OCI-LY3 (cell line): ENCODE data around the gene PATE4.

ENCODE experiments used
- H2AFZ ChIP-seq: fragments of 200-600, 300-600 bp; shearing (Covaris generic); 2 replicates; pipeline ENCODE4 v1.6.0; 2014; ENCODE audit warnings: antibody characterized with exemption, low read depth, low read length
- H3K27ac ChIP-seq: fragments of 200-600, 300-600 bp; sonication (generic); 2 replicates; pipeline ENCODE4 v1.5.1; 2014; ENCODE audit warnings: mild to moderate bottlenecking, low read length, moderate library complexity, mixed read lengths
- H3K27me3 ChIP-seq: fragments of 200-600, 300-600 bp; sonication (generic); 2 replicates; pipeline ENCODE4 v1.6.1; 2014; ENCODE audit warnings: low read depth, low read length, mixed read lengths
- H3K36me3 ChIP-seq: fragments of 200-600, 300-600 bp; sonication (generic); replicated peaks from 2 replicates; pipeline ENCODE3; 2014; ENCODE audit warnings: low read depth, low read length, mixed read lengths
- H3K4me1 ChIP-seq: fragments of 300-600, 200-600 bp; sonication (generic); 2 replicates; pipeline ENCODE4 v1.6.1; 2014; ENCODE audit warnings: low read length, mixed read lengths
- H3K4me2 ChIP-seq: fragments of 200-600, 300-600 bp; sonication (generic); 2 replicates; pipeline ENCODE4 v1.6.1; 2014; ENCODE audit warnings: low read length, mixed read lengths
- H3K4me3 ChIP-seq: fragments of 300-600, 200-600 bp; sonication (generic); 2 replicates; pipeline ENCODE4 v1.5.1; 2014; ENCODE audit warnings: antibody characterized with exemption, mild to moderate bottlenecking, low read length, moderate library complexity
- H3K79me2 ChIP-seq: fragments of 300-600, 200-600 bp; shearing (Covaris generic); 2 replicates; pipeline ENCODE4 v1.6.1; 2014; ENCODE audit warnings: mild to moderate bottlenecking, low read length, mixed read lengths
- H3K9ac ChIP-seq: fragments of 300-600, 200-600 bp; shearing (Covaris generic); 2 replicates; pipeline ENCODE4 v1.6.0; 2014; ENCODE audit warnings: mild to moderate bottlenecking, low read length, moderate library complexity
- H3K9me3 ChIP-seq: fragments of 200-600, 300-600 bp; shearing (Covaris generic); 2 replicates; pipeline ENCODE4 v1.6.1; 2014; ENCODE audit warnings: low read length, mixed read lengths; ENCODE audit not compliant: insufficient read depth
- H4K20me1 ChIP-seq: fragments of 200-600, 300-600 bp; sonication (generic); 2 replicates; pipeline ENCODE4 v1.6.1; 2016; ENCODE audit warnings: low read length, mixed read lengths; ENCODE audit not compliant: insufficient read depth
- EZH2phosphoT487 ChIP-seq: fragments of 200-600 bp; shearing (Covaris generic); IDR thresholded peaks from 2 replicates; pipeline ENCODE4 v1.6.1; 2018; ENCODE audit warnings: antibody characterized with exemption, mixed run types, low read depth
- TF ChIP-seq, protein P1 (sequence below): fragments of 200-600, 300-600 bp; sonication (generic); IDR thresholded peaks from 2 replicates; pipeline ENCODE4 v1.5.1; 2014; ENCODE audit warnings: antibody characterized with exemption, low read length, low read depth

Gene PATE4

DNA sequence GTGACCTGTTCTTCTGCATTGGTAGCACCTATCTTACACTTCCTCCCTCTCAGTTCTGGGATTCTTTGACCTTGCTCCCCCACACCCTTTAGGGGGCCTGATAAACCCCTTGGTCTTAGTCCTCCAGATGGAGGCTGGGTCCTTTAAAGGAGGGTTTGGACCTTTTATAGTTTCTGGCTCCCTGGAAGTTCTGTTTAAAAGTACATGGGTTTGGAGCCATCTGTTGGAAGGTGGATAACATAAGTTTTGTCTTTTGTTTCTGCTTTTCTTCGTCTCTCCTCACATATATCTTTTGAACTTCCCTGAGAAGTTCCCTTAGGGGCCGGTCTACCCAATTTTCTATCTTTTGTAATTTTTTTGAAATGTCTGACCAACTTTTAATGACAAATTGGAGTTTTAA lies 36.4 kb downstream of the PATE4 start:
- Histone ChIP-seq H3K4me2 (no peak overlapping the region), H3K4me3 (no peak overlapping the region), H3K9ac (no peak overlapping the region), H3K27me3 (no peaks in the 10 kb centered on the region), H3K9me3 (peaks cover 13% of the 10 kb centered on the region), H2AFZ (no peak overlapping the region), H3K27ac (no peak overlapping the region), H3K36me3 (peaks cover 7% of the 10 kb centered on the region), H3K4me1 (peaks cover 9% of the 10 kb centered on the region; the same call in 1 of the 2 replicates), H3K79me2 (no peaks in the 10 kb centered on the region), H4K20me1 (no peaks in the 10 kb centered on the region)
- TF ChIP-seq, protein P1, sequence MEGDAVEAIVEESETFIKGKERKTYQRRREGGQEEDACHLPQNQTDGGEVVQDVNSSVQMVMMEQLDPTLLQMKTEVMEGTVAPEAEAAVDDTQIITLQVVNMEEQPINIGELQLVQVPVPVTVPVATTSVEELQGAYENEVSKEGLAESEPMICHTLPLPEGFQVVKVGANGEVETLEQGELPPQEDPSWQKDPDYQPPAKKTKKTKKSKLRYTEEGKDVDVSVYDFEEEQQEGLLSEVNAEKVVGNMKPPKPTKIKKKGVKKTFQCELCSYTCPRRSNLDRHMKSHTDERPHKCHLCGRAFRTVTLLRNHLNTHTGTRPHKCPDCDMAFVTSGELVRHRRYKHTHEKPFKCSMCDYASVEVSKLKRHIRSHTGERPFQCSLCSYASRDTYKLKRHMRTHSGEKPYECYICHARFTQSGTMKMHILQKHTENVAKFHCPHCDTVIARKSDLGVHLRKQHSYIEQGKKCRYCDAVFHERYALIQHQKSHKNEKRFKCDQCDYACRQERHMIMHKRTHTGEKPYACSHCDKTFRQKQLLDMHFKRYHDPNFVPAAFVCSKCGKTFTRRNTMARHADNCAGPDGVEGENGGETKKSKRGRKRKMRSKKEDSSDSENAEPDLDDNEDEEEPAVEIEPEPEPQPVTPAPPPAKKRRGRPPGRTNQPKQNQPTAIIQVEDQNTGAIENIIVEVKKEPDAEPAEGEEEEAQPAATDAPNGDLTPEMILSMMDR = no peak
- TF ChIP-seq EZH2phosphoT487 = no peak

DNA sequence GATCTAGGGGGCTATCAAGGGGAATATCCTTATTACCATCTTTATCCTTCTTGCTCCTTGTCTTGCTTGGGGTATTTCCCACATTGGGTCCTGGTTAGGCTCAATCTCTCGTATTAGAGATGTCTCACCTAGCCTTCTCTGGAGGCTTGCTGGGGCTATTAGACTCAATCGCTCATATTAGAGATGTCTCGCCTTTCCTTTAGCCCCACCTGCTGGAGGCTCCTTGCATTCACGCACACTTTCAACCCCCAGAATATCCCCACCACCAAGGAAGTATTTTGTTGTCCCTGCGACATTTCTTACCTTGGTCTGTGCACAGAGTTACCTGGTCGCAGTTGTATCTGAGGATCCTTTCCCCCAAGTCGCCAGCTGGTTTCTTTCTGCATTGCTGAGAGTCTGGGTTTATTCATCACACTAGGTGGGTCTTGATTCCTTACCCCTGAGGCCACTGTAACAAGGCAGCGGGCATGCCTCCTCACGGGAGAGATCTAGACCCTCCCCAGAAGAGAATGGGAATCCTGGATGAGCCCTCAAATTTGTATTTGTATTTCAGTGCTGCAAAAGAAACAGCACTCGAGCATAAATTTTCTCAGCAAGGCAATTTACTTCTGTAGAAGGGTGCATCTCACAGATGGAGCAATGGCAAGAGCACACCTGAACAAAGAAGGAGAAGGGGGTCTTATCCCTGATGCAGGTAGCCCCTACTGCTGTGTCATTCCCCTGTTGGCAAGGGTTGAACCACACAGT lies 38.4 kb downstream of the PATE4 start:
- Histone ChIP-seq H3K27ac (peak overlapping the region; percentile 61), H3K79me2 (no peaks in the 10 kb centered on the region), H4K20me1 (no peaks in the 10 kb centered on the region), H3K4me2 (no peak overlapping the region), H3K9ac (no peak overlapping the region), H2AFZ (no peak overlapping the region), H3K4me3 (no peak overlapping the region), H3K9me3 (peaks cover 13% of the 10 kb centered on the region), H3K36me3 (peaks cover 7% of the 10 kb centered on the region), H3K27me3 (no peaks in the 10 kb centered on the region), H3K4me1 (peaks cover 9% of the 10 kb centered on the region; the same call in 1 of the 2 replicates)
- TF ChIP-seq, protein P1 = peak; percentile 17; the same call in 1 of the 2 replicates
- TF ChIP-seq EZH2phosphoT487 = no peak

DNA sequence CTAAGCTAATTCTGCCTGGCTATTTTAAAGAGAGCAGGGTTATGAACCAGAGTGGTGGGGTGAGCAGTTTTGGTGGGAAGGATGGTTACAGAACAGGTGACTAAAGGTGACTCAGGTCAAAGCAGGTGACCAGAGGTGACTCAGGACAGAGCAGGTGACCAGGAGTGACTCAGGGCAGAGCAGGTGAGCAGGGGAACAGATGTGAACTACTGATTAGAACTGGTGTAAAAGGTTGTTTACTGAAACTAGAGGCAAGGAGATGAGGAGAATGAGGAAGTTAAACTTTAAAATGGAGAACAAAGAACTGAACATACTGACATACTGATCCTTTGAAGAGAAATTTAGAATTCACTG lies 39.0 kb downstream of the PATE4 start:
- peaks cover 9% of the 10 kb centered on the region; the same call in 1 of the 2 replicates for H3K4me1 ChIP-seq
- H2AFZ ChIP-seq = no peak overlapping the region
- no peak overlapping the region for H3K4me3 ChIP-seq
- H3K27me3 ChIP-seq = no peaks in the 10 kb centered on the region
- H3K9ac ChIP-seq = no peak overlapping the region
- TF ChIP-seq EZH2phosphoT487 = no peak
- TF ChIP-seq, protein P1 = no peak
- H3K4me2 ChIP-seq = no peak overlapping the region
- peak overlapping the region; percentile 61 for H3K27ac ChIP-seq
- H3K9me3 ChIP-seq = peaks cover 13% of the 10 kb centered on the region
- no peaks in the 10 kb centered on the region for H3K79me2 ChIP-seq
- peaks cover 7% of the 10 kb centered on the region for H3K36me3 ChIP-seq
- no peaks in the 10 kb centered on the region for H4K20me1 ChIP-seq

DNA sequence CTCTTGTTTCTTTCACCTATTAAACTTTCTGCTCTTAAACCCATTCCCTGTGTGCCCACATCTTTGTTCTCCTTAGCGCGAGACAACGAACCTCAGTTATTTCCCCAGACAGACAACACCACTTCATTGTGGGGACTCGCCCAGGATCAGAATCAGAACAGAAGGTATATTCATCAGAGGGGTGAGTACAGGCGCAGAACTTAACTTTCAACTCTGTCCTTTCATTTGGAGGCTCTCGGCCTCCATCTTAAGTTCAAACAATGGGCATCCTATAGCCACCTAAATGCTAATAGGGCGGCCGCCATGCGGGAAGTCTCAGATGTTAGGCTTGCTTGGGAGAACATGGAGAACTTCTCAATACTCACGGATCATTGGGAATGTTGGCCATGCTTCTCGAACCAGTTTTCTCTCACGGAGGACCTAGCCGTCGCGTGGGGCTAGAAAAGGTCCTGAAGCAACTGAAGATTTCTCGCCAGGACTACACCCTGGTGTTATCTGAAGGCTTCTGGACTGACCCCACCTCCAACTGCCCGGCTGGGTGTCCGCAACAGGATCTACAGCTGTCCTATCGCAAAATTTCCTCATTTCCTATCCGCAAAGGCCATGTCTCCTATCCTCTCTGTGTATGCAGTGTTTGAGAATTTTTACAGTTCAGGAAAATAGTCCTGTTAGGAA lies 40.9 kb downstream of the PATE4 start:
- H3K36me3 ChIP-seq = peaks cover 7% of the 10 kb centered on the region
- peaks cover 16% of the 10 kb centered on the region for H3K4me1 ChIP-seq
- H3K9ac ChIP-seq = no peak overlapping the region
- no peak overlapping the region for H3K4me3 ChIP-seq
- H3K27me3 ChIP-seq = no peaks in the 10 kb centered on the region
- H3K79me2 ChIP-seq = no peaks in the 10 kb centered on the region
- H2AFZ ChIP-seq = no peak overlapping the region
- H3K9me3 ChIP-seq = peaks cover 13% of the 10 kb centered on the region
- TF ChIP-seq EZH2phosphoT487 = no peak
- TF ChIP-seq, protein P1 = no peak
- H3K27ac ChIP-seq = no peak overlapping the region
- no peaks in the 10 kb centered on the region for H4K20me1 ChIP-seq
- H3K4me2 ChIP-seq = no peak overlapping the region
